Kidney epithelial cell (primary cell): ENCODE measurements around the gene MISP. TPM values are rescaled to one million over a fixed set of nuclear protein-coding genes. Genes with fewer than 3 reads are reported as not detected.

Experiments
- DNase-seq: peaks from one replicate; pipeline ENCODE4 v3.0.0-alpha.2; 2010; ENCODE audit warnings: low read depth
- H3K27me3 ChIP-seq: 2 replicates; pipeline ENCODE4 v1.6.0; 2011; ENCODE audit warnings: low read length; ENCODE audit not compliant: control insufficient read depth, insufficient read depth
- H3K36me3 ChIP-seq: 2 replicates; pipeline ENCODE4 v1.5.1; 2011; ENCODE audit warnings: low read length; ENCODE audit not compliant: control insufficient read depth, insufficient read depth
- H3K4me3 ChIP-seq: 2 replicates; pipeline ENCODE4 v1.5.1; 2011; ENCODE audit warnings: low read depth, mild to moderate bottlenecking, control low read depth, low read length
- total RNA-seq: library from RNA; depleted of rRNA; stranded (reverse); fragments of >200 nt; gene quantifications from 2 replicates; pipeline ENCODE4 v1.2.3, GENCODE V29; 2015
- TF ChIP-seq, protein P1 (sequence below): IDR thresholded peaks from 2 replicates; pipeline ENCODE4 v1.5.1; 2011; ENCODE audit warnings: mild to moderate bottlenecking, moderate library complexity, low read length, control low read depth, inconsistent platforms; ENCODE audit not compliant: insufficient read depth, poor library complexity, severe bottlenecking

Gene MISP
- total RNA-seq, 1 donor from 2014 or later, result 45.6 TPM

- H3K4me3 ChIP-seq, result no peak overlapping the region
- H3K27me3 ChIP-seq, result no peaks in the 10 kb centered on the region
- DNase-seq, result no peak
- peaks cover 4% of the 10 kb centered on the region for H3K36me3 ChIP-seq
- TF ChIP-seq, protein P1, sequence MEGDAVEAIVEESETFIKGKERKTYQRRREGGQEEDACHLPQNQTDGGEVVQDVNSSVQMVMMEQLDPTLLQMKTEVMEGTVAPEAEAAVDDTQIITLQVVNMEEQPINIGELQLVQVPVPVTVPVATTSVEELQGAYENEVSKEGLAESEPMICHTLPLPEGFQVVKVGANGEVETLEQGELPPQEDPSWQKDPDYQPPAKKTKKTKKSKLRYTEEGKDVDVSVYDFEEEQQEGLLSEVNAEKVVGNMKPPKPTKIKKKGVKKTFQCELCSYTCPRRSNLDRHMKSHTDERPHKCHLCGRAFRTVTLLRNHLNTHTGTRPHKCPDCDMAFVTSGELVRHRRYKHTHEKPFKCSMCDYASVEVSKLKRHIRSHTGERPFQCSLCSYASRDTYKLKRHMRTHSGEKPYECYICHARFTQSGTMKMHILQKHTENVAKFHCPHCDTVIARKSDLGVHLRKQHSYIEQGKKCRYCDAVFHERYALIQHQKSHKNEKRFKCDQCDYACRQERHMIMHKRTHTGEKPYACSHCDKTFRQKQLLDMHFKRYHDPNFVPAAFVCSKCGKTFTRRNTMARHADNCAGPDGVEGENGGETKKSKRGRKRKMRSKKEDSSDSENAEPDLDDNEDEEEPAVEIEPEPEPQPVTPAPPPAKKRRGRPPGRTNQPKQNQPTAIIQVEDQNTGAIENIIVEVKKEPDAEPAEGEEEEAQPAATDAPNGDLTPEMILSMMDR, result no peak
Measured at GRCh38 chr19:810883-811489, 60.1 kb downstream of the MISP start.

GRCh38 chr19:811506-812048 is 60.7 kb downstream of the MISP start:
- peaks cover 4% of the 10 kb centered on the region for H3K36me3 ChIP-seq
- no peak overlapping the region for H3K4me3 ChIP-seq
- TF ChIP-seq, protein P1, result no peak
- H3K27me3 ChIP-seq, result no peaks in the 10 kb centered on the region
- no peak for DNase-seq

DNA sequence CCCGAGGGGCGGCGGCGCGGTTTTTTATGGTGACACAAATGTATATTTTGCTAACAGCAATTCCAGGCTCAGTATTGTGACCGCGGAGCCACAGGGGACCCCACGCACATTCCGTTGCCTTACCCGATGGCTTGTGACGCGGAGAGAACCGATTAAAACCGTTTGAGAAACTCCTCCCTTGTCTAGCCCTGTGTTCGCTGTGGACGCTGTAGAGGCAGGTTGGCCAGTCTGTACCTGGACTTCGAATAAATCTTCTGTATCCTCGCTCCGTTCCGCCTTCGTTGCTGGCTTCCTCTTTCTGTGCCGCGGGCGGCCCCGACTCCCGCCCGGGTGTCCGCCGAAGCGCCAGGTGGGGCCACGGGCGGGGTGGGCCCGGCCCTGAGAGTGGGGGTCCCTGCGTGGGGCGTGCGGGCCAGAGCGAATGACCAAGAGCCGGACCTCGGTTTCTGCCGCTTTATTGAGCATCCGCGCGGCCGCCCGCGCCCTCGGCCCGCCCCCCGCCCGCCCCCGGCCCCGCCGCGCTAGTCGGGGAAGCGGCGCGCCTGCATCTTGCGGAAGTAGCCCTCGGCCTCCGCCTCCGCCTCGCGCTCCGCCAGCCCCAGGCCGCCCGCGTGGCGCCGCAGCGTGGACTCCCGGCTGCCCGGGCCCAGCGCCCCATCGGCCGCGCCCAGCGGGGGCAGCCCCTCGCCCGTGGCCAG is 61.3 kb downstream of the MISP start:
- no peak for DNase-seq
- H3K4me3 ChIP-seq, result no peak overlapping the region
- H3K27me3 ChIP-seq, result no peaks in the 10 kb centered on the region
- peaks cover 1% of the 10 kb centered on the region for H3K36me3 ChIP-seq
- TF ChIP-seq, protein P1, result no peak

DNA sequence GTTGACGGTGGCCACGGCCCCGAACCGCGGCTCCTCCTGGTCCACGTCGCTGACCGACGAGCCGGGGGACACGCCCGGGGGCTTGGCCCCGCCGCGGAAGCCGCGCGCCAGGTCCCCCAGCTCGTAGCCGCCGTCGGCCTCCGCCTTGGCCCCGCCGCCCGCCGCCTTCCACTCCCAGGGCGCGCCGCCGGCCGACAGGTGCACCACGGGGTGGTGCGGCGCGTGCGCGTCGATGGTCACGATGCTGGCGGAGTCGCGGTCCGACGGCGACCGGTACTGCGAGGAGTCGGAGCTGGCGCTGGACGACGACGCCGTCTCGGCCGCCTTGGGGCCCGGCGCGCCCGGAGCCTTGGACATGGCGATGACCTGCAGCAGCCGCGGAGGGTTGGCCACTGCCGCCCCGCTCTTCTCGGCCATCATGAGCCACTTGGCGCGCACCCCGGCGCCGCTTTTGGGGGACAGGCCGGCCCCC is 61.9 kb downstream of the MISP start:
- H3K36me3 ChIP-seq, result peaks cover 1% of the 10 kb centered on the region
- H3K27me3 ChIP-seq, result no peaks in the 10 kb centered on the region
- TF ChIP-seq, protein P1, result no peak
- H3K4me3 ChIP-seq, result no peak overlapping the region
- no peak for DNase-seq

DNA sequence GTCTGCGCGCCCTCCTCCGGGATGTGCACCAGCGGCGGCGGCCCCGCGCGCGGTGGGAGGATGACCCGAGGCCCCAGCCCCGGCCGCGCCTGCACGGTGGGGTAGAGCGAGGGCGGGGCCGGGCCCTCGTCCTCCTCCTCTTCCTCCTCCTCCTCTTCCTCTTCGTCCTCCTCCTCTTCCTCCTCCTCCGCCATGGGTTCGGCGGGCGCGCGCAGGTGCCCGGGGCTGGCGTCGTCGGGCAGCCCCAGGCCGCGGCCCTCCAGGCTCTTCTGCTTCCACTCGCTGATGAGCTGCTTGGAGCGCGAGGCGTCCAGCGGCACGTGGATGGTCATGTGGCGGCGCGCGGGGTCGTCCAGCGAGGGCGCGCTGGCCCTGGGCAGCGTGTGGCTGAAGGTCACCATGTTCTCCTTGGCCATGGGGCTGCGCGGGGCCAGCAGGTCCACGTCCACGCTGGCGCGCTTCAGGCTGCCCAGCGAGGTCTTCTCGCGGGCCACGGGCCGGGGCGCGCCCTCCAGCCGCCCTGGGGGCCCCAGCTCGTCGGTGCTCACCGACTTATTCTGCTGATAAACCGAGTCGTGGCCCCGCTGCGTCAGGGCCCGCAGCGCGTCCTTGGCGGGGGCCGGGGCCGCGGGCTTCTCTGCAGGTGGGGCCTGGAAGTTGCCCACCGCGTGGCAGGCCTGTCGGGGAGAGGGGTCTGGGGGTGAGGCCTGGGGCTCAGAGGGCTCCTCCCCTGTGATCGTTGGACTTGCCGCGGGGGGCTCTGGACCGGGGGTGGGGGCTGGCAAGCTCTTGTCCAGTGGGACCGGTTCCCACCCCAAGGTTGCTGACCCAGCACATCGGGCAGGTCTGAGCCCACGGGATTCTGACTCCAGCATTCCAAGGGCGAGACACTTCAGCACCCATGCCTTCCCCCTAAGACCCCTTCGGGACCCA is 62.6 kb downstream of the MISP start:
- no peaks in the 10 kb centered on the region for H3K27me3 ChIP-seq
- no peak for DNase-seq
- TF ChIP-seq, protein P1, result no peak
- H3K36me3 ChIP-seq, result peaks cover 1% of the 10 kb centered on the region
- H3K4me3 ChIP-seq, result no peak overlapping the region

Other genes with a start within 250 kb of the MISP start
- gene TPGS1, start 243.6 kb upstream of the MISP start, total RNA-seq, result 52.7 and 68.8 TPM in 2 replicates
- 168 and 194 TPM in 2 replicates for gene CDC34, start 219.4 kb upstream of the MISP start, total RNA-seq
- not detected in 2 replicates for gene GZMM, start 207.1 kb upstream of the MISP start, total RNA-seq
- gene BSG, start 178.5 kb upstream of the MISP start, total RNA-seq, result 838 and 979 TPM in 2 replicates
- gene HCN2, start 161.2 kb upstream of the MISP start, total RNA-seq, result 0.13 and 0.48 TPM in 2 replicates
- gene POLRMT, start 117.6 kb upstream of the MISP start, total RNA-seq, result 47.6 and 50.0 TPM in 2 replicates
- not detected in 2 replicates for gene FGF22, start 111.2 kb upstream of the MISP start, total RNA-seq
- gene RNF126, start 87.9 kb upstream of the MISP start, total RNA-seq, result 77.6 and 107 TPM in 2 replicates
- gene FSTL3, start 74.7 kb upstream of the MISP start, total RNA-seq, result 378 and 504 TPM in 2 replicates
- not detected in 2 replicates for gene PRSS57, start 55.7 kb upstream of the MISP start, total RNA-seq
- gene PALM, start 42.2 kb upstream of the MISP start, total RNA-seq, result 42.8 and 49.8 TPM in 2 replicates
- 268 and 349 TPM in 2 replicates for gene PTBP1, start 46.3 kb downstream of the MISP start, total RNA-seq
- gene PLPPR3, start 70.8 kb downstream of the MISP start, total RNA-seq, result 2.9 and 4.1 TPM in 2 replicates
- gene AZU1, start 76.7 kb downstream of the MISP start, total RNA-seq, result not detected in 2 replicates
- not detected in 2 replicates for gene PRTN3, start 89.9 kb downstream of the MISP start, total RNA-seq
- gene ELANE, start 101.2 kb downstream of the MISP start, total RNA-seq, result 0.67 TPM in 1 of 2 replicates, not detected in the other
- 1.3 TPM in 2 replicates for gene CFD, start 108.6 kb downstream of the MISP start, total RNA-seq
- 40.1 and 41.4 TPM in 2 replicates for gene MED16, start 142.1 kb downstream of the MISP start, total RNA-seq
- not detected in 2 replicates for gene RNU6-9, start 142.4 kb downstream of the MISP start, total RNA-seq
- 61.5 and 75.0 TPM in 2 replicates for gene R3HDM4, start 162.1 kb downstream of the MISP start, total RNA-seq
- gene KISS1R, start 166.2 kb downstream of the MISP start, total RNA-seq, result 0.75 TPM in 1 of 2 replicates, not detected in the other
- gene ARID3A, start 174.9 kb downstream of the MISP start, total RNA-seq, result 24.8 and 27.4 TPM in 2 replicates
- gene WDR18, start 233.2 kb downstream of the MISP start, total RNA-seq, result 54.6 and 65.0 TPM in 2 replicates
- gene GRIN3B, start 249.3 kb downstream of the MISP start, total RNA-seq, result 0.08 and 1.6 TPM in 2 replicates